Nucleus accumbens (tissue), 56 donors: ENCODE results near the gene OVOL3.
"Not testable (repeated sequence)": the region's sequence is repeated elsewhere in the genome, so short reads cannot be mapped to it uniquely, and the experiment has no call there.

ENCODE experiments used
- DNase-seq, 56 donors: peaks; one replicate each; lab custom pipeline; 2025; lab: John Stamatoyannopoulos, UW

Gene OVOL3

GRCh38 chr19:36110487-36111199 lies at the start of gene OVOL3:
TSS of gene OVOL3 (plus strand) at chr19:36111143. CDS start at chr19:36111203, 60 bp downstream.
- no peak for DNase-seq

DNA sequence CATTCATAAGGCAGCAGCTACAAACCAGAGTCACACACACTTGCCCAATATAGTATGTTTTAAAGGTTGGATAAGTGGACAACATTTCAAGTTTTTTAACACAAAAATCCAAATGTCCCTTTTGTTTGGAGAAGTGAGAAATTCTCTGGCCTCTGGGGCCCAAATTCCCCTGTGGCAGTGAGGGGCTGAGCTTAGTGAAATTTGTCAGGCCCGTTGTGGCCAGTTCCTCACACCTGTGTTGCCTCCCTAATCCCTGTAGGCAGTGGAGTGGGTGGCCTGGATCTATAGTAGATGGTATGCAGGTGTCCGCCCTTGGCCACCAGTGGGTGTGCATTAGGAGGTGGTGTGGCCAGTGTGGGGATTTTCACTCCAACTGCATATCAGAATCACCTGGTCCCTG lies 49.6 kb upstream of the OVOL3 start:
- DNase-seq = no peak

- DNase-seq = no peak
These were observed 46.1 kb upstream of the OVOL3 start for GRCh38 chr19:36064826-36065225.

- no peak for DNase-seq
These were observed 43.3 kb upstream of the OVOL3 start for GRCh38 chr19:36067681-36068080.

DNA sequence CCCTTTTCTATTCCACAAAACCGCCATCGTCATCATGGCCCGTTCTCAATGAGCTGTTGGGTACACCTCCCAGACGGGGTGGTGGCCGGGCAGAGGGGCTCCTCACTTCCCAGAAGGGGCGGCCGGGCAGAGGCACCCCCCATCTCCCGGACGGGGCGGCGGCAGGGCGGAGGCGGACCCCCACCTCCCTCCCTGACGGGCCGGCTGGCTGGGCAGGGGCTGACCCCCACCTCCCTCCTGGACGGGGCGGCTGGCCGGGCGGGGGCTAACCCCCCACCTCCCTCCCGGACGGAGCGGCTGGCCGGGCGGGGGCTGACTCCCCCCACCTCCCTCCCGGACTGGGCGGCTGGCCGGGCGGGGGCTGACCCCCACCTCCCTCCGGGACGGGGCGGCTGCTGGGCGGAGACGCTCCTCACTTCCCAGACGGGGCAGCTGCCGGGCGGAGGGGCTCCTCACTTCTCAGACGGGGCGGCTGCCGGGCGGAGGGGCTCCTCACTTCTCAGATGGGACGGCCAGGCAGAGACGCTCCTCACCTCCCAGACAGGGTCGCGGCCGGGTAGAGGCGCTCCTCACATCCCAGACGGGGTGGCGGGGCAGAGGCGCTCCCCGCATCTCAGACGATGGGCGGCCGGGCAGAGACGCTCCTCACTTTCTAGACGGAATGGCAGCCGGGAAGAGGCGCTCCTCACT lies 42.0 kb upstream of the OVOL3 start:
- not testable (repeated sequence) for DNase-seq

DNA sequence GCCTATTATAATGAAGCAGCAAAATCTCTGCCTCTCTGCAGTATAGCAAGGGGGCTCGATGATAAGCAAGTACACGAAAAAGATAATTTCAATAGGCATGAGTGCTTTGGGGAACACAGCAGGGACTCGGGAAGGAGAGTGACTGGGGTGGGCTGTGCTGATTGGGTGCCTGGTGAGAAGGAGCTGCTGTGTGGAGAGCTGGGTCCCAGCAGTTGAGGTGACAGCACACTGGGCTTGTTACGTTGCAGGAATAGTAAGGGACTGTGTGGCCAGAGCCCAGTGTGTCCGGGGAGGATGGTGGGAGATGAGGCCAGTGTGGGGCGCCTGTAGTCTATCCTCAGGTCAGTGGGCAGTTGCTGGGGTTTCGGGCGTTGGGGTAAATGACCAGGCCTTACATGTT lies 38.9 kb upstream of the OVOL3 start:
- DNase-seq = no peak

DNA sequence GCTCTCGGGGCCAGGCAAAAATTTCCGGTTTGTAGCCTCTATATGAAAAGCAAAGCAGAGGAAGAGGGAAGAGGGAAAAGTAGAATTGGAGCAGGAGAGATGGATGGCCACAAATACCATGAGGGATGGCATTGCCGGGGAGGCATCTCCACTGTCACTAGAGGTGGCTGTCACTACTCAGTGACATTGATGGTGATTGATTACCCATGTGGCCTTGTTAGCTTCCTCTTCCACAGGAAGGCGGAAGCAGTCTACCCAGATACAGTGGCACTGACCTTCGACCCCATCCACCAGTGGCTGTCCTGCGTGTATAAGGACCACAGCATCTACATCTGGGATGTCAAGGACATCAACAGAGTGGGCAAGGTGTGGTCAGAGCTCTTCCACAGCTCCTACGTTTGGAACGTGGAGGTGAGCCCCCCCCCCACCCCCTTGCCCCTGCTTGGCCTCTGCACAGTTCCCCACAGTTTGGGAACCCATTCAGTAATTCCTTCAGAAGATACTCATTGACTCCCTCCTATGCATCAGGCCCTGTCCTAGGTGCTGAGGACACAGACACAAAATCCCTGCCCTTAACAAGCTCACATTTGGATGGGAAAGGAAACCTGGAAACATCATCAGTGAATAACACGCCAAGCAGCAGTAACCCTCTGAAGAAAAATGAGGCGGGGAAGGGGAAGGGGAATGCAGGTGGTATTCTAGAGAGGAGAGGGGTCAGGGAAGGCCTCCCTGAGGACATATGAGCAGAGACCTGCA lies 37.6 kb upstream of the OVOL3 start:
- no peak for DNase-seq

DNA sequence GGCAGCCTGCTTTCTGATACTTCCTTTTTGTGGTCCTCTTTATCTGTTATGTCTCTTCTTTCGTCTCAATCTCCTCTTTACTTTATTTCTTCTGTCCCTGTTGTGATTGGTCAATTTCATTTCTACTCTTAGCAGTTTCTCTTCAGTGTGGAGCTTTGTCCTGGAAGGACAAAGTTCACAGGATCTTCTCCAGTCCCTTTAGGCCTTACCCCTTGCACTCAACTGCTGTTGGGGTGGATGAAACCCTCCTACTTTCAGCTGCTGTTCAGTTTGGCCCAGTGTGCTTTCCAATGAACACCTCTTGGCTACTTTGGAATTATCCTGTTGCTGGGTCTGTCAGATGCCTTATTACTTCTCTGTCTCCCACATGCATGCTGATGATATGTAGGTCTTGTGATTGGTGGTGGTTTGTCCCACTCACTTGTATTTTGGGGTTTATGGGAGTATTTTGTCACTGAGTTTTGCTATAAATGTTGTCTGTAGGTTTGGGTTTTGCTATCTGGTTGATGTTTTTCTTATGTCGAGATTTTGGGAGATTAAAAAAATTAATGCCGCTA lies 31.5 kb upstream of the OVOL3 start:
- DNase-seq = no peak

- peak in 45 of 56 donors; percentile 1 to 86 (median 55) for DNase-seq
These were observed 29.6 kb upstream of the OVOL3 start for GRCh38 chr19:36081385-36081784.

DNA sequence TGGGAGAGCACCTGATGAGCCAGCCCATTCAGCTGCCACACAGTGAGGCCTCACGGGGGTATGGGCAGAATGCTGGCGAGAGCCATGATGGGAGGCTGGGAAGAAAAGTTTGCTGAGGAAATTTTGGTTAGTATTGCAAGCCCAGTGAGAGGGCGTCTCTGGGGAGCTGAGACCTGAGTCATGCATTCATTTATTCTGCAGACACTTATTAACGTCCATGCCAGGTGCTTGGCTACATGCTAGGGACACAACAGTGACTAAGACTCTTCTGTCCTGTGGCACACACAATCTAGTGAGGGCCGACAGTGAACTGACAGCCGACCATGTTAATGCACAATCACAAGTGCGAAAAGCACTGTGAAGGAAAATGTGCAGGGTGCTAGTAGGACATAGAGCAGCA lies 29.0 kb upstream of the OVOL3 start:
- no peak for DNase-seq

- DNase-seq = no peak
These were observed 28.0 kb upstream of the OVOL3 start for GRCh38 chr19:36082916-36083315.

DNA sequence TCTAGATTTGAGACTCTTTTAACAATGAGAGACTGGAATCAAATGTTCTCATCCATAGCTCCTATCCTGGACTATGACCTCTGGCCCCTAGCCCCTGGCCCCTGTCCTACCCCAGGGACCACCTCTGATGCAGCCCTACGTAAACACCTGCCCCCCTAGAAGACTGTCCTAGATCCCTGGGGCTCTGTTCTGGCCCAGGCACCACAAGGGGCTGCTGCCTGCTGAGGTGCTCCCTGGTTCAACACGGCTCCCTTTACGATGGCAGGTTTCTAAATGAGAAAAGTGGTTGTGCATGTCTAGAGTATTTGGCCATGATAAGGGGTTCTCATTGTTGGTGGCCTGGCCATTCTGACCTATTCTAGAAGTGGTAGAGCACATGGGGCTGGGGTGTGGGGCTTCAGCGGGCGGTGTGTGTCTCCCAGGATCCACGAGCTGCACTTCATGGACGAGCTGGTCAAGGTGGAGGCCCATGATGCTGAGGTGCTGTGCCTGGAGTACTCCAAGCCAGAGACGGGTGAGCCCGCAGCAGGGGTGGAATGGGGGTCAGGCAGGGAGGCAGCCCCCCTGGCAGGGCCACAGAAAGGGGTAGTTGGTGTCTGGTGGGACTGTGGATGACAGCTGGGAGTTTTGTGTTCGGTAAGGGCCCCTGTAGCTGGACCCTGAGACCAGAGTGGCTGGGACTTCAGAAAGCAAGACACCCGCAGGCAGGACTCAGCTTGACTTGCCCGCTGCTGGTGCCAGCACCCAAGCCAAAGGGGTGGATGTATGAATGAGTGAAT lies 26.5 kb upstream of the OVOL3 start:
- DNase-seq = no peak

DNA sequence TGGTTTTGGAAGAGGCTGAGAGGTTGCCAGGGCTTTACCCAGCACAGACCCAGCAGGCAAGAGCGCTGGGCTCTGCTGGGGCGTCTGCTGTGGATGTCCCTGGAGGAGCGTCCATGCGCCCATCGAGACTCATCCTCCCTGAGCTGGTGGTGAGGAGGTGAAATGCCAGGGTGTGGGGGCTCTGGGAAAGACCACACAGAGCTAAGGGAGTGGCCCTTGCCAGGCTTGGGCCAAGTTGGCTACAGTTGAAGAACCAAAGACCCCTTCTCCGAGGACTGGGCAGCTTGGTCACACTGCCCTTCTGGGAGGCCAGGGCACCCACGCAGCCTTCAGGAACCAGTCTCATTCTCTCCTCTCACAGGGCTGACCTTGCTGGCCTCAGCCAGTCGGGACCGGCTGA lies 24.6 kb upstream of the OVOL3 start:
- no peak for DNase-seq

DNA sequence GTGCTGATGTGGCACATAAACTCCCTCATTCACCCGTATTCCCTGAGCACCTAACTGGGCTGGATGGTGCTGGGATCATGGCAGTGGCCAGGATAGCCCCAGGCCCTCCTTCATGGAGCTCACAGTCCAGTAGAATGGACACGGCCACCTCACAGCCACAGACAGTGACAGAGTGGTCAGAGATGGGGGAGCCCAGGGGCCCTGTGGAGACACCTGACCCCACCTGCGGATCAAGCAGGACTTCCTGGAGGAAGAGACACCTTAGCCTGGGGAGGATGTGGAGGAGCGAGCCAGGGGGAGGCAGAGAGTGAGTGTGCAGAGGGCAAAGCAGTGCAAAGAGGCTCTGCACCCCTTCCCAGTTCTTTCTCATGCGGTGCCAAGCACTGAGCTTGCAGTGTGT lies 21.1 kb upstream of the OVOL3 start:
- no peak for DNase-seq

DNA sequence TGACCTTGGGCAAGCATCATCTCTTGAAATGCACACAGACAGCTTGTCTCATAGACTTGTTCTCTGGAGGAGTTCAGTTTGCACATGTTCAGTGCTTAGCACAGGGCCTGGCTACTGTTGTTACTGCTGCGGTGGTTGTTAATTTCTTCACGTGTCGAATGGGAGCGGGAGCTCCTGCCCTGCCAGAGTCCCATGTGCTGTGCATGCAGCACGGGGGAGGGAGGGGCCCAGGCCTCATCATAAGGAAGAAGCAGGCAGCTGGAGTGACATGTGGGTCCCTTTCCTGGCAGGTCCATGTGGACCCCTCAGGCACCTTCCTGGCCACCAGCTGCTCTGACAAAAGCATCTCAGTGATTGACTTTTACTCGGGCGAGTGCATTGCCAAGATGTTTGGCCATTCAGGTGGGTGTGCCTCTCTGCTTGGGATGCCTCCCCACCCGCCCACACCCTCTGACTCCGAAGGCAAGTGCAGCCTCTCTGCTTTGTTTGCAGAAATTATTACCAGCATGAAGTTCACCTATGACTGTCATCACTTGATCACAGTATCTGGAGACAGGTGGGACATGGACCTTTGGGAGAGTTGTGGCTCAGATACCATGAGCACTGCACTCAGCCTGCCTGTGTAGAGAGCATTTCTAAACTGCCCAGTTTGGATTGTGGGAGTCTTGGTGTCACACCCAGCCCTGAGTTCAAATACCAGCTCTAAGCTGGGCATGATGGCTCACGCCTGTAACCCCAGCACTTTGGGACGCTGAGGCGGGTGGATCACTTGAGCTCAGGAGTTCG lies 19.8 kb upstream of the OVOL3 start:
- no peak for DNase-seq

DNA sequence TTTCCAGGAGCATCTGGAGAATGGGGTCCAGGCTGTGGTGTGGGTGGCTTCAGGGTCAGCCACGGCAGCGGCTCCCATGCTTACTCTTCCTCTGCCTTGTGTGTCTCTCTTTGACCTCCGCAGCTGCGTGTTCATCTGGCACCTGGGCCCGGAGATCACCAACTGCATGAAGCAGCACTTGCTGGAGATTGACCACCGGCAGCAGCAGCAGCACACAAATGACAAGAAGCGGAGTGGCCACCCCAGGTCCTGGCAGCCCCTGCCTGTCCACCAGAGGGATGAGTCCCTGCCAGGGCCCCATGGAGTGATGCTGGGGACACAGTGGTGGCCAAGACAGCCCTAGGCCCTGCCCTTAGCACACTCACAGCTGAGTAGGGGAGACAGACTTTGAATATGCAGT lies 18.4 kb upstream of the OVOL3 start:
- peak in 1 of 56 donors; percentile 14 for DNase-seq

DNA sequence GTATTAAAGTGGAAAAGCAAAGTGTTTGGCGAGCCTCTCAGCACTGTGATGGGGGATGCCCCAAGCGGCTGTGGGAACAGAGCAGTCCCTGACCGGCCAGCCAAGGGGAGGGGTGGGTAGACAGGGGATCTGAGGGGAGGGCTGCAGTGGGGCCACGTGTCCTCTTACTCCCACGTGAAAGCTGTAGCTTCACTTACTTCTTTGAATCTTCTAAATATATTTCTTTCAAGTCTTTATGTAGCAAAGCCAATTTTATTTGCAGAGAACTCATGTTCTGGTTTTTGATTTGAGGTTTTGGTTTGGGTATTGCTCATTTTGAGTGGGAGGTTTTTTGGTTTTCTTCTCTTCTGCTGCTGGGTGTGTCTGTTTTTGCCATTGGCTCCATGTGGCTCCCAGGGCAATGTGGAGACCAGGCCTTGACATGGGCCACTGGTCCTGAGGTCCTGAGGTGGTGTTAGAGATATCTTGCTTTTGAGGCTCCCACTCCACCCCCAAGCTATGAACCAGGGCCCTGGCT lies 17.7 kb upstream of the OVOL3 start:
- peak in 2 of 56 donors; percentile 15 to 39 for DNase-seq

DNA sequence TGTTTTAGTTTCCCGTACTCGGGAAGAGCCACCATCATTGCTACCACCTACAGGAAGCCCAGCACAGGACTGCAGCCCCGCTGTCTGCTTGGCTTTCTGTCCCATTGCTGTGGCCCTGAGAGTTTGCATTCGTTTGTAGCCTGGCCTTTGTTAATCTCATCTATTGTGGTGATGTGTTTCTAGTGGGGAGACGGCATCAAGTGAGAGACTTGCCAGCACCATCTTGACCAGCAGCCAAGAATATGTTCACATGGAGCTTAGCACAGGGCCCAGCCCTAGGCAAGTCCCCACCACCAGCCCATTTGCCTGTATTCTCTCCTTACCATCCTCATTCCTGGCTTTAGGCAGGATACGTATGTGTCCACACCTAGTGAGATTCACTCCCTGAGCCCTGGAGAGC lies 17.3 kb upstream of the OVOL3 start:
- peak in 34 of 56 donors; percentile 4 to 72 (median 32) for DNase-seq

GRCh38 chr19:36097036-36097435 lies 13.9 kb upstream of the OVOL3 start:
- DNase-seq = peak in 53 of 56 donors; percentile 22 to 92 (median 79)
